HG03095 (cell line): ENCODE data around the gene GGTLC2.
"Not testable (repeated sequence)": the region's sequence is repeated elsewhere in the genome, so short reads cannot be mapped to it uniquely, and the experiment has no call there.

Experiments
- ATAC-seq: cut with Tn5 transposase; IDR thresholded peaks from one replicate; pipeline ENCODE4 v1.9.1; 2021; ENCODE audit warnings: moderate library complexity; ENCODE audit not compliant: unreplicated experiment

The GGTLC2 gene

DNA sequence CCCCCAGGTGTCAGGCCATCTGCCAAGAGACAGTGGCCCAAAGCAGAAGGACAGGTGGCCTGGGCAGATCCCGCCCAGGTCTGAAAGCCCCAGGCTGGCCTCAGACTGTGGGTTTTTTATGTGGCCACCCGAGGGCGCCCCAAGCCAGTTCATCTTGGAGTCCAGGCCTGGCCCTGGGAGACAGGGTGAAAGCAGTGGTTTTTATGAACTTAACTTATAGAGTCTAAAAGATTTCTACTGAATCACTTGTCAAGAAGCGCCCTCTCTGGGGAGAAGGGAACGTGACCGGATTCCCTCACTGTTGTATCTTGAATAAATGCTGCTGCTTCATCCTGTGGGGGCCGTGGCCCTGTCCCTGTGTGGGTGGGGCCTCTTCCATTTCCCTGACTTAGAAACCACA, 8.2 kb upstream of the GGTLC2 start:
- not testable (repeated sequence) for ATAC-seq

DNA sequence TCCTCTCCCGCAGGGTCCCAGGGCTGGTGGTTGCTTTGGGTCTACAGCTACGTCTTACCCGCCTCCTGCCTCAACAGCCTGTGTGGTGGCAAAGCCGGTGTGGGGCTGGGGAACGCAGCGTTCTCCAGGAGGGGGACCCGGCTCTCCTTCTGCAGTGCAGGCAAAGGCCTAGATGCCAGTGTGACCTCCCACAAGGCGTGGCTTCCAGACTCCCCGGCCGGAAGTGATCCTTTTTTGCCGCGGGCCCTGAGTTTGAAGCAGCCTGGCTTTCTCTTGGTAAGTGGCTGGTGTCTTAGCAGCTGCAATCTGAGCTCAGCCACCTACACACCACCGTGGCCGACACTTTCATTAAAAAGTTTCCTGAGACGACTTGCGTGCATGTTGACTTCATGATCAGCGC, 6.1 kb upstream of the GGTLC2 start:
- not testable (repeated sequence) for ATAC-seq

DNA sequence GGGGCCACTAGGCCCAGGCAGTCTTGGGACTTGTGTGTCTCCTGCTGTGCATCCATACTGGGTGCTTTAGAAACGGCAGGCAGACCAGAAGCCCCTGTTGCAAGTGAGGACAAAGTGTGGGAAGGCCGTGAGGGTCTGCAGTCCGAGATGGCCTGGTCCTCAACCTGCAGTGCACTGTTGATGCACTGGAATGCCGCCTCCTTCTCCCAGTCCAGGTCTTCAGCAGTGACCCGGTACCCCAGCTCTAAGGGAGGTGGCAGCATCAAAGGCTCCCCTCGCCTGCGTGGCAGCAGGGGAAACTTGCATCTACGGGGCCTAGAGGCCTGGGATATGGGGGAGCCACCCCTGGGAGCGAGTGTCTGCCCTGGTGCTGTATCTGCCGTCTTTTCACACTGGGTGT, 2.2 kb upstream of the GGTLC2 start:
- not testable (repeated sequence) for ATAC-seq

DNA sequence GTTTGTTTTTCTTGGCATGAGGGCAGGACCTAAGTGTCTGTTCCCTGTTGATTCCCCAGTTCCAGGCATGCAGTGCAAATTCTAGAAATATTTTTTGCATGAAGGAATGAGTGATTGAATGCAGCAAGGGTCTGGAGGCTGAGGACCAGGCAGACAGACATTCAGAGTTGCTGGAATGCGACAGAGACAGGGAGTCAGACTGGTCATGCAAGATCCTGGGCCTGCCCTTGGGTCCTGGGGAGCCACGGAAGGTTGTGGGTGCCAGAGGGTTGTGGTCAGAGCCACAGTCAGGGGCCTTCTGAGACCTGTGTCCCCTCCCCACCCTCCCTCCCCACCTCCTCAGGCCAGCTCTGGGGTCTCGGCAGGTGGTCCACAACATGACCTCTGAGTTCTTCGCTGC, 1.6 kb downstream of the GGTLC2 start:
- not testable (repeated sequence) for ATAC-seq

DNA sequence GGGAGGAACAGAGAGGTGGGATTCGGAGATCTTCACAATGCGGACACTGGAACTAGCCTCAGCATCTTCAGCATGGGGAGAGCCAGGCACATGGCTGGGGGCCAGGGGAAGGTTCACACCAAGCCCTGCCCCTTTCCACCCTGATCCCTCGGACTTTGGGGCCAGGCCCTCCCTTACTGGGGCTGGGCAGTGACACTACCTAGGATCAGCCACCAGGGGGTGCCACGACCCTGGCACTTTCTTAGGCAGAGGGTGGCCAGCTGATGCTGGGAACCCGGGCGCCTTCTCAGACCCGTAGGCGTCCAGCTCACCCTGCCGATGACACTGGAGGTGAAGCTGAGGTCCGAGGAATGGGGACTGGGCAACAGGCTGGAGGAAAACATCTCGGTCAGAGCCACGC, 3.5 kb downstream of the GGTLC2 start:
- not testable (repeated sequence) for ATAC-seq

DNA sequence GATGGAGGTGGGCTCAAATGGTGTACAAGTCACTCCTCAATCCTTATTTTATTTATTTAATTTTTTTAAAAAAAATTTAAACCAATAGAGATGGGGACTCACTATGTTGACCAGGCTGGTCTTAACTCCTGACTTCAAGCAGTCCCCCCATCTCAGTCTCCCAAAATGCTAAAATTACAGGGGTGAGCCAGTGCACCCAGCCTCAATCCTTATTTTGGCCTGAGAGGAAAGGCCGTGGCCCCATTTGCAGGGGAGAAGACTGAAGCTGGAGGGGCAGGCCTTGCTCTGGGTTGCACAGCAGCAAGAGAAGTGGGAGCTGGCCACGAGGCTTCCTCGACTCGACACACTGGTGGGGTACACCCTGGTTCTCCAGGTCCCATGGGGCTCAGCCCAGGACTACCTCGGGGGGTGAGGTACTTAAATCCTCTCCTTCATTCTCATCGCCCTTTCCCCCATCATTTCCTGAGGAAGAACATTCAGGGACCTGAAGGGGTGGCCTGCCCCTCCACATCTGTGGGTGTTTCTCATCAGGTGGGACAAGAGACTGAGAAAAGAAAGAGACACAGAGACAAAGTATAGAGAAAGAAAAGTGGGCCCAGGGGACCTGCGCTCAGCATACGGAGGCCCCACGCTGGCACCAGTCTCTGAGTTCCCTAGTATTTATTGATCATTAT, 4.6 kb downstream of the GGTLC2 start:
- ATAC-seq = not testable (repeated sequence)

DNA sequence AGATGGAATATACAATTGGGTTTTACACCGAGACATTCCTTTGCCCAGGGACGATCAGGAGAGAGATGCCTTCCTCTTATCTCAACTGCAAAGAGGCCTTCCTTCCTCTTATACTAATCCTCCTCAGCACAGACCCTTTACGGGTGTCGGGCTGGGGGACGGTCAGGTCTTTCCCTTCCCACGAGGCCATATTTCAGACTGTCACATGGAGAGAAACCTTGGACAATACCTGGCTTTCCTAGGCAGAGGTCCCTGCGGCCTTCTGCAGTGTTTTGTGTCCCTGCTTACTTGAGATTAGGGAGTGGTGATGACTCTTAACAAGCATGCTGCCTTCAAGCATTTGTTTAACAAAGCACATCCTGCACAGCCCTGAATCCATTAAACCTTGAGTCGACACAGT, 5.3 kb downstream of the GGTLC2 start:
- not testable (repeated sequence) for ATAC-seq

DNA sequence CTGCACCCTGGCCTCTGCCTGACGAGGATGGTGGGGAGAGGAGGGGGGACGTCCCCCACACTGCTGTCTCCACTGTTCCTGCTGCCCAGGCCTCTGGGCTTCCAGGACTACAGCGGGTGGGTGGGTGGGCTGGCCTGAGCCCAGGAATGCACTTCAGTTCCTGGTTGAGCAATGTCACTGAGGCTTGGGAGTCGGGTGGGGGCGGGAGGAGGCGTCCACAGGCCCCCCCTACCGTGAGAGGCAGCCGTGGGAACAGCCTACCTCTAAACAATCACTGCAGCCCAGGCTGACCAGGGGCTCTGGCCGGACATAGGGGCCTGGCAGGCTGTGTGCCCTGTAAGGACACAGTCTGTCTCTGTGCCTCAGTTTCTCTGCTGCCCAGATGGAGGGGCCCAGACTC, 6.0 kb downstream of the GGTLC2 start:
- ATAC-seq = not testable (repeated sequence)

DNA sequence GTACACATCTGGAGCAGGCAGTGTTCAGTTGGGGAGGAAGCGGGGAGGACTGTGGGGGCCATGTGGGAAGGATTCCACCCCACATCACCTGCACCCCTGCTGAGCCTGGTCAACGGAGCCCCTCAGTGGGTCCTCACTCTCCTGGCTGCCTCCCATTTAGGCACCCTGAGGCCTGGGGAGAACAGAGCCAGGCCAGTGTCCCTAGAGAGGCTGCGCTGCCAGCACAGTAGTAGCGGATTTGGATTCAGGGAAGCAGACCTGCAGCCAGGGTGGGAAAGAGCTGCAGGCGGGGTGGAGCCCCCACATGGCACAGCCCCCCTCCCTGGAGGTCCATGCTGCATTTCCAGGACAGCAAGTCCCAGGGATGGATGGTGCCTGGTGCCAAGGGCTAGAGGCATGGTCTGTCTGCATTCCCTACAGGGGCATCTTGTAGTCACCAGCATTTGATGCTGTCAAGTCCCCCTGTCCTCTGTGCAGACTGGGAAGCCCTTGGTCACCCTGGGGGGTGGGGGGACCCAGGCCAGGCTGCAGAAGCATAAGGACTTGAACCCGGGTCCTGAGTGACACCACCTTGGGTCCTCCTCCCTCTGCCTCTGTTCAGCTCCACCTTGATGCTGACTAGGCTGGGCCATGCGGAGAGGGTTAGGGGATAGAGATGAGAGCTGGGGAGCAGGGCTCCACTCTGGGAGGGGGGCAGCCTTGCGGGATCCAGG, 6.5 kb downstream of the GGTLC2 start:
- not testable (repeated sequence) for ATAC-seq

DNA sequence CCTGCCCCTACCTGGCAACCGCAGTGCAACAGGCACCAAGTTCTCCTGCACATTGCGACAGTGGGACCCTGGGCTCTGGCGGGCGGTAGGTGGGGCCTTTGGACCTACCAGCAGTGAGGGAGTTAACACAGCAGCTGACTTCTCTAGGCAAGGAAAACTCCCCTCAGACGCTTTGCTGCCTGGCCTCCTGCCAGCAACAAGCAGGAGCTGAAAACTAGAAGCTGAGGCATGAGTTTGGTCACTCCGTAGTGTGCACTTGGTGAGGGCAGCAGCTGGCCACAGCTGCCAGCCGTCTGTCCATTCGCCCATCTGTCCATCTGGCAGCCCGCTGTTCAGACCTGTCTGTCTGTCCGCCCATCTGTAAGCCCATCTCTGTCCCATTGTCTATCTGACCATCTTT, 7.2 kb downstream of the GGTLC2 start:
- ATAC-seq = not testable (repeated sequence)

DNA sequence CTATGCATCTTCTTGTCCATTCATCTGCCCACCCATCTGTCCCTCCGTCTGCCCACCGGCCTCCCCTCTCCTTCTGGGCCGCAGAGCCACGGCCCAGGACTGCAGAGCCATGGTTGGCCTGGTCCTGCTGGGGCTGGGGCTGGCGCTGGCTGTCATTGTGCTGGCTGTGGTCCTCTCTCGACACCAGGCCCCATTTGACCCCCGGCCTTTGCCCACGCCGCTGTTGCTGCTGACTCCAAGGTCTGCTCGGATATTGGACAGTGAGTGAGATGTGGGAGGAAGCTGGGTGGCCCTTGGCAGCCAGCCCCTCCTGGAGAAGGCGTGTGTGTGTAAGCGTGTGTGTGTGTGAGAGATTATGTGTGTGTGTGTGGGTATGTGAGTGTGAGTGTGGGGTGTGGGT, 7.7 kb downstream of the GGTLC2 start:
- not testable (repeated sequence) for ATAC-seq

DNA sequence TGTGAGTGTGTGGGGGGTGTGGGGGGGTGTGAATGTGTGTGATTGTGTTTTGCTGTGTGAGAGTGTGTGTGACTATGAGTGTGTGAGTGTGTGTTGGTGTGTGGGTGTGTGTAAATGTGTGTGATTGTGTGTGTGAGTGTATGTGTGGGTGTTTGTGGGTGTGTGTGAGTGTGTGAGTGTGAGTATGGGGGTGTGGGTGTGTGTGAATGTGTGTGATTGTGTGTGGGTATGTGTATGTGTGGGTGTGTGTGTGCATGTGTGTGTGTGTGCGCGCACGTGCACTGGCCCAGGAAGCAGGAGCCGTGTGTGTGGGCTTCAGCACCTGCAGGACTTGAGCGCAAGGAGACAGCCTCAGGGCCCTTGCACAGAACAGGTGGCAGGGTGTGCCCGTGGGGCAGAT, 8.2 kb downstream of the GGTLC2 start:
- ATAC-seq = not testable (repeated sequence)

DNA sequence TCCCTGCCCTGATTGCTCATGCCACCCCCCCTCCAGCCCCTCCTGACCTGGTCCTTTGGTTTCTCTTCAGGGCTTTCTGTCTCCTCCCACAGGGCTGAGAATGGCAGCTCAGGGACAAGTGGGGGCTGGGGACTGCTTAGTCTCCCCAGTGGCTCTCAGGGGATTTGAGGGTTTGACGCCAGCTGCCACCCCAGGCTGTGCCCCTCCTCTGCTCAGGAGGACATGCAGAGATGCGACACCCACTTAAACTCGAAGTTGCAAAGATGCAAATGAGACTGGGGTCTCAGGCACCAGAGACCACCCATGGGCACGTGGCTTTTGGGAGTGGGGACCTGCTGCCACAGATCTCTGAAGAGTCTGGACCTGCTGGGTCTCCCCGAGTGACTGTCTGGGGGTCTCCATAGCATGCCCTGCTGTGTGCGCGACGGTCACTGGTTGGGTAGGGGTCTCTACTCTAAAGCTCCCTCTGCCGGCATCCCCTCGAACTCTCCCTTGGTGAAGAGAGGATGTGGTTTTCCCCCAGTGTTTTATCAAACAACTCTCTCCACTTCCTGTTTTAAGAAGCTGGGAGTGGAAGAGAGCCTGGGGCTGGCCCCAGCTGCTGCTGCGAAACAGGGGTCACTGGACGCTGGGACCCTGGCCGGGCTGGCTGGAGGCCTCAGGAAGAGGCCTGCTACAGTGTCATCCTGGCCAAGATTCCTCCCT, 9.4 kb downstream of the GGTLC2 start:
- not testable (repeated sequence) for ATAC-seq

DNA sequence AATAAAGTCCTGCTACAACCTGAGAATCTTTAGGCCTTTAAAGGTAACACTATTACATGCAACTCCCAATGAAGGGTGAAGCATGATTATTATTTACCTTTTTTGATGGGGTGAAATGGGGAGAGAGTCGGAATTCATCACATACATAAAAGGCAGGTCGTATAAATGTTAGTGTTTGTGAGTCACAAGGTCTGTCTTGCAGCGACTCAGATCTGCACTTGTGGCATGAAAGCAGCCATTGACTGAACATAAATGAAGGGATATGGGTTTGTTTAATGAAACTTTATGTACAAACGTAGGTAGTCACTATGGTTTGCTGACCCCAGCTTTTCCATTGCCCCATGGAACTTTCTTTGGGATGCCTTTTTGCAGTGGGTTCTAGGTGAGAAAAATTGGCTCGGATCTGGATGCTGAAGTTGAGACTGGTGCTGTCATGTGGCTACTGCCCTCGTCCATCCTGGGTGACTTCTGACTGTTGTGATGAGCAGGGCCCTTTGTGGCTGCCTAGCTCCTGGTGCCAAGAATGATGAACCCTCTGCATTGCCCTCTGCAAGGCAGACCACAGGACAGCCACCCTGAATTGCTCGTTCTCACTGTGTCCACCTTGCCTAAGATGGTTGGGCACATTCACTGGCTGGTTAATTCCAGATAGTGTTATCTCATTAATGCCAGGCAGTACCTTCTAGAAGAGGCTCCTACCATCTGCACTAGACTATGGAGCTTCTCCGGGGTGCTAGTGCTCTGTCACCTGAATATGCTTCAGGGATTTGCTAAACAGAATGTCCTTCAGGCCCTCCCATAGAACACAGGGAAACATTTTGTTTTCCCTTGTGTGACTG, 11.3 kb downstream of the GGTLC2 start:
- ATAC-seq = no peak

DNA sequence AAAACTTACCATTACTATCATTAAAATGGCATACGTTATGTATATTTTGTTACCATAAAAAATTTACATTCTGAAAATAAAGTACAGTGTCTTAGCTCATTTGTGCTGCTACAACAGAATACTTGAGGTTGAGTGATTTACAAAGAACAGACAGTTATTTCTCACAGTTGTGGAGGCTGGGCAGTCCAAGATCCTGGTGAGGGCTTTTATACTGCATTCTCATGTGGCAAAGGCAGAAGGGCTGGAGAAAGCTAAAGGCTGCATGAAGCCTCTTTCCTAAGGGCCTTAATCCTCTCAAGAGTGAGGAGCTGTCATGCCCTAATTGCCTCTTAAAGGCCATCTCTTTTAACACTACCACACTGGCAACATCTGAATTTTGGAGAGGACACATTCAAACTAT, 13.3 kb downstream of the GGTLC2 start:
- no peak for ATAC-seq

DNA sequence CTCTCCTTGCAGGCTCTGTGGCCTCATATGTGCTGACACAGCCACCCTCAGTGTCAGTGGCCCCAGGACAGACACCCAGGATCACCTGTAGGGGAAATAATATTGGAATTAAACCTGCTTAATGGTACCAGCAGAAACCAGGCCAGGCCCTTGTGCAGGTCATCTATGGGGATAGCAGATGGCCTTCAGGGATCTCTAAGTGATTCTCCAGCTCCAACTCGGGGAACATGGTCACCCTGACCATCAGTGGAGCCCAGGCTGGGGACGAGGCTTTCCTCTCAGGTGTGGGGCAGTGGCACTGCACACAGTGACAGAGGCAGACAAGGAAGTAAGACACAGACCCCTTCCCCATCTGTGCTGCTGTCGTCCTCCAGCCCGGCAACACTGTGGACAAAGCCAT, 16.9 kb downstream of the GGTLC2 start:
- no peak for ATAC-seq

DNA sequence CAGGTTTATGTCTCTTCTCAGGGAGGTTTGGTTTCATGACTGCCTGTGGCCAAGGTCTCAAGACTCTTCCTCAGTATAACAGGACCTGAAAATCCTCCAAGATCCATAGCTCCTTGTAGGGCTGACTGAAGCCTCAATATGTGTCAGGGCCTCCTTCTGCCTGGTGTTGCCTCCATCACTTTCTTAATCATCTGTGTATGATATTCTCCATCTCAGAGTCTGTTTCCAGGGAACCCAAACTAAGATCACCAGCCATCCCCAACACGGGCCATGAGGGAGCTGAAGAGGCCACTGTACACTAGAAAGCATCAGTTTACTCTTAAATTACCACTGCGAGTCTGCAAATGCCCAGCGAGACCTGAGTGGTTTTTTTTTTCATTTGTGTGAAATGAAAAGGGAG, 17.7 kb downstream of the GGTLC2 start:
- ATAC-seq = no peak

DNA sequence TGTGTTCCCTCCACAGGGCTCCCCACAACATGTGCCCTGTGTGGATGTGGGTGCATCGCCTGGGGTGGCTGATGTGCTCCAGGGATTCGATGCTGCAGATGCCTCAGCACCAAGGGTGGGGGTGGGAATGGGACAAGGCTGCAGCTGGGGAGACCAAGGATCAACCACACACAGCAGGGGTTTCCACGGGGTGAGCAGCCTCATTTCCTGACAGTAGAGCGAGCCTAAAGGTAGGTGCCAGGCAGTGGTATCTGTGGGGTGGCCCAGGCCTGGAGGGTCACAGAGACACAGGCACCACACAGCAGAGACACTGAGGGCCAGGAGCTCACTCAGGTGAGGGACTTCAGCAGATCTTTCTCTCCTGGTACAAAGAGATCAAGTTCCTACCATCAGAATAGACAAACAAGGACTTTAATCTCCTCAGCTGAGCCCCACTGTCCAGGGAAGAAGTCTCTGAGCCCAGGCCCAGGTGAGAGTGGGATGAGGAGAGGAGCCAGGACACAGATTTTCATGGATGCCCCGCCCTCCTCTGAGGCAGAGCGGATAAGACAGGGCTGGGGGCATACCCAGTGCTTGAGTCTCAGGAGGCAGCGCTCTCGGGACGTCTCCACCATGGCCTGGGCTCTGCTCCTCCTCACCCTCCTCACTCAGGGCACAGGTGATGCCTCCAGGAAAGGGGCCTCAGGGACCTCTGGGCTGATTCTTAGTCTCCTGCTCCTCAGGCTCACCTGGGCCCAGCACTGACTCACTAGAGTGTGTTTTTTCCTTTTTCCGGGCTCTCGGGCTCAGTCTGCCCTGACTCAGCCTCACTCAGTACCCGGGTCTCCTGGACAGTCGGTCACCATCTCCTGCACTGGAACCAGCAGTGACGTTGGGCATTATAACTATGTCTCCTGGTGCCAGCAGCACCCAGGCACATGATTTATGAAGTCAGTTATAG, 19.7 kb downstream of the GGTLC2 start:
- no peak for ATAC-seq

DNA sequence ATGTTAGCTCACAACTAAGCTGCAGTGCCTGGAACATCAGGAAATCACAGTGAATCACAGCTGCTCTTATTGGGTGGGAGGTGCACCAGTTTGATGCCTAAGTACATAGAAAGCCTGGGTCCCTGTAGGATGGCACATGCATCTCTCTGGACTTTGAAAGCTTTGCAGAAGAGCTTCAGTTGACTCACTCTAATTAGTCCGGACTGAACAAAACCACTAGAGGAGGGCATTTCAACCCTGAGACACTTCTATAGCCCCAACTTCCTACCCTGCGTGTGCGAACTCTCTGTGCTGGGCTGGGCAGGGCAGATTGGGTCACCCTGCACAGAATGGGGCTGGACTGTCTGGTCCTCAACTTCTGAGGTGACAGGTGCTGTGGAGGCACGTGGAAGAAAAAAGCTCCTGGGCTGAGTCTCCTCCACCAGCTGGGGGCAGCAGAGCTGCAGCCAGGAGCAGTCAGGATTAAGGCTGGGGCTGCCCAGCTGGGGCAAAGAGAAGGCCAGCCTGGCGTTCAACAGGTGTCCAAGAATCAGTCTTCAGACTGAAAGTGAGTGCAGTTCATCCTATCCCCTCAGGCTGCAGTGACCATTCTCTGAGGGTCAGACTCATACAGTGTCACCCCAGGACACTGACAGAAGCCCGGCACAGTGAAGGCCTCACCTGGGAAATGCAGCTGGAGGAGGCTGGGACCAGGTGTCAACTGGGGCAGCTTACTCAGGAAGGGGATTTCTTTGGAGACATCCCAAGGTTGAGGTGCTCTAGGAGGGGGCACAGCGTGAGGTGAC, 22.1 kb downstream of the GGTLC2 start:
- ATAC-seq = no peak
